ENCODE data around the gene KRT1.

Gene KRT1

DNA sequence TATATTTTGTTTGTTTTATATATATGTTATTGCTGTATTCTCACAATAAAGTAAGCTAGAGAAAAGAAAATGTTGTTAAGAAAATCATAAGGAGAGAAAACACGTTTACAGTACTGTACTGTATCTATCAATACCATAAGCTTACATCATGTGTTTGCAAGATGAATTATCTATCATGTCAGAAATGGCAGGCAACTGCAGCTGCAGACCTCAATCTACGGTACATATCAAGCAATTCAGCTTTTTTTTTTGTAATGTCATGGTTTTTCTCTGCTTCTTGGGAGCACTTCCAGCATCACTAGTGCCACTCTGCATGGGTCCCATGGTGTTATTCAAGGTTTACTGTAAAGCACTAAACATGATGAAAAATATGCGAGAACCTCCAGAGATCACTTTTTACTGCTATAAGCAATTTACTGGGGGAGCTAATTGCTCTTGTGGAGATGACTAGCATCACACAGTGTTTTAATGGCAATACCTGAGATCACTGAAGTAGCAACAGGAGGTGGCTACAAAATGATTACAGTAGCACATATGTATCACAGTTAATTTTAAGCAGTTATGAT lies 19.2 kb downstream of the KRT1 start:
- DNase-seq (ENCODE audit: low read depth, low spot score), result no peak

DNA sequence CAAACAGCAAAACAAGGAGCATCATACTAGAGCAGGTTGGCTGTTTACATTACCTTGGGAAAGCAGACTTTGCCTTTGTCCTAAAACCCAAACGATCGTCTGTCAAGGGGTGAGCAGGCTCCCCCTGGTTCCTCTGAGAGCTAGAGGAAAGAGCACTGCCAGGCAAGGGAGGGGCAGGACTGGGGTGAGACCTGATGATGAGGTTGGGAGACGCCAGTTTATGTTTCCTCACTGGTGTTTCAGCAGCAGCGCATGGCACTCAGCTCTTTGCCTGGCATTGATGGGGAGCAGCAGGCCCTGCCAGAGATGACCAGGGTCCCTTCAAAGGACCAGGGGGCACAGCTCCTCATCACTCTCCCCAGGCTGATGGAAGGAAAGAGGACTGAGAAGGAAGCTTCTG lies 20.3 kb downstream of the KRT1 start:
- no peak for DNase-seq (ENCODE audit: low read depth, low spot score)

GRCh38 chr12:52659395-52659794 lies 20.8 kb downstream of the KRT1 start:
- DNase-seq (ENCODE audit: low read depth, low spot score), result no peak

GRCh38 chr12:52658196-52658595 lies 22.0 kb downstream of the KRT1 start:
- DNase-seq (ENCODE audit: low read depth, low spot score), result no peak

DNA sequence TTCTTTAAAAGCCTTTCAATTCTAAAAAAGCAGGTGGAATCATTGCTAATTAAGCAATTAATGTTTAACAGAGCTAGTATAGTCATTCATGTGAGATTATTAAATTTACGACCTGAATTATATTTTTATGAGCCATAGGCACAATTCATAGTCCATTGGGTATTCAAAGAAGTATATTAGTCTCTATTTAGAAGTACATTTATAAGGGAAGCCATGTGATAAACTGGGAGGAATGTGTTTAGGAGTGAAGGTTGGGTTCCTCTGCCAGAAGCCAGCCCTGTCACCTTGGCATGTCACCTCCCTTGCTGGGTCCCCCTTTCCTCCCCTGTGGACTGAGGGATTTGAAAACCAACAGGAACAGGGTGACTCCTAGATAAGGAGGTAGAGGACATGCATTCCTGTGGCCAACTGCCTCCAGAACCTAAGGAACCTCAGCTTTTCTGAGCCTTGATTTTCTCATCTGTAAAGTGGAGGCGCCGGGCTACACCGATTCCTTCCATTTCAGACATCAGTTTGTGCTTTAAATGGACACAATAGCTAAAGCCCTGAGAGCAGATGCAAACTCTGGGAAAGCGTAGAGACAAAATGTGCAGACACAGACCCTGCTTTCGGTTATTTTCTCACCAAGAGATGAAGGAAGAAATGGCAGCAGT lies 22.8 kb downstream of the KRT1 start:
- no peak for DNase-seq (ENCODE audit: low read depth, low spot score)

GRCh38 chr12:52656616-52657015 lies 23.6 kb downstream of the KRT1 start:
- no peak for DNase-seq (ENCODE audit: low read depth, low spot score)

DNA sequence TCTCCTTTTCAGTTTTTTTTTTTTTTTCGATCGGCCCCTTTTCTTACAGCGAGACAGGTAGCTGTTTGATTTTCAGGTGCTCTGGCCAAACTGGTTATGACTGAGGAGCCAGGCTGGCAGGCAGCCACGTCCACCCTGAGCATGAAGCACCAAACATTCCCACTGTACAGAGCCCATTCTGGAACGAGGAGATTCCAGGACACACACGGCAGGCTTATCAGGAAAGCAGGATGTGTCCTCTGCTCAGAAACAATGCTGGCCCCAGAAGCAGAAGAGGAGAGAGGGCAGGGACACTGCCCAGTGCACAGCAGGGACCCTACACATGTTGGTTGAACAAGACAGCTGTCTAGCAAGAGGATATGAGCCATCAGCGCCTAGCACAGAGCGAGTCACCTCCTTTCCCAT lies 24.5 kb downstream of the KRT1 start:
- no peak for DNase-seq (ENCODE audit: low read depth, low spot score)

DNA sequence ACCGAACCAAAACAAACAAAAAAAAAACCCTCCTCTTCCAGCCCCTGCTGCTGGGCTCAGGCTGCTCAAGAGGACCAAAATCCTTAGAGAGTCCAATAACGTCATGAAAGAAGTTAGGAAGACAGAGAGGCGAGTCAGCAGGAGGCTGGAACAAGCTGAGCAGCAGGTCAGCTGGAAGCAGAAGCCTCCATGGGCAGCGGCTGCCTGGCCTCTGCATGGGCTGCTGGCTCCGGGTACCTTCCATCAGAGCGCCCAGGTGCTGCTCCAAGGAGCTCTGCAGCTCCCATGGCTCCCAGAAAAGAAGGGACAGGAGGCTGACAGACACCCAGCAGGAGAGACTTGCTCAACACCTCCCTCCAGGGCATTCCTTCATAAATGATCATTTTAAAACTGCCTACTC lies 25.0 kb downstream of the KRT1 start:
- DNase-seq (ENCODE audit: low read depth, low spot score), result no peak

DNA sequence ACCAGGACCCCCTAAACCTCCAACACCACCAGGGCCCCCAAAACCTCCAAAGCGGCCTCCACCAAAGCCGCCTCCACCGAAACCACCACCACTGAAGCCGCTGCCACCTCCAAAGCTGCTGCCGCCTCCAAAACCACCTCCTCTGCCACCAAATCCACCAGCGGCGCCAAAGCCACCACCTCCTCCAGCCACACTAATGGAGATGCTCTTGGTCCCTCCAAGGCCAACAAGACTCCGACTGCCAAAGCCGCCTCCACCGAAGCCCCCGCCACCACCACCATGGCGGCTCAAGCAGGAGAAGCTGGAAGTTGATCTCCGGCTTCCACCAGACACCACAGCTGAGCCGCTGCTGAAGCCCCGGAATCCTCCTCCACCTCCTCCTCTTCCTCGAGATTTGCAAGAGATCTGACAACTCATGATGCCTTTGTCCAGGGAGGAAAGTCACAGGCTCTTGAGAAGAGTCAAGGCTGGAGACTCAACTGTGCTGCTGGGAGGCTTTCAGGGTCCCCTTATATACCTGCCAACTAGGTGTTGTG lies 28.4 kb downstream of the KRT1 start, which contains the start of gene KRT2:
KRT2 (minus strand) TSS at position 486 of the 536 bp plus-strand sequence; CDS start at position 417, 69 bp downstream.
- DNase-seq (ENCODE audit: low read depth, low spot score), result no peak

DNA sequence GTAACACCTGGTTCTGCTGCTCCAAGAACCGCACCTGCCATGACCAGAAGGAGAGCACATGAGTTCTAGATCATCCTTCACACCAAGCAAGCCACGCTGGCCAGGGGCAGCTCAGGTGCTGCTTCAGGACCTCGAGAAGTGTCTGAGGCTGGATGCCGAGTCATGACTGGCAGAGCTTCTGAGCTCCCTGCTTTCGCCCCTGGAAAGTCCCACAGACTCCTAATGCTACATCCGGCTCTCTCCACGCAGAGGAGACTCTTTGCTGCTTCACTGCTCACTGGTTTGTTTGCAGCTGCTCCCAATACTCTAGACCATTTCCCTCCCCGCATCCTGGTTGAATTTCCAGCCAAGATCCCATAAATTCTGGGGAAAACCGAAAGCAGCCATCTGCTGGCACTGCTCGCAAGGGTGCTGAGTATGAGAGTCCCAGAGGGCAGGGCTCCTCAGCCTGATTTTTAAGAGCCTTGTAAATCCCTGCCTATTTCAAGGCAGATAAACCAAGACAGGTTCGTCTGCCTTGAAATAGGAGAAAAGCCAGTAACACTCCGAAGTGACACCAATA lies 29.6 kb downstream of the KRT1 start:
- DNase-seq (ENCODE audit: low read depth, low spot score), result no peak

DNA sequence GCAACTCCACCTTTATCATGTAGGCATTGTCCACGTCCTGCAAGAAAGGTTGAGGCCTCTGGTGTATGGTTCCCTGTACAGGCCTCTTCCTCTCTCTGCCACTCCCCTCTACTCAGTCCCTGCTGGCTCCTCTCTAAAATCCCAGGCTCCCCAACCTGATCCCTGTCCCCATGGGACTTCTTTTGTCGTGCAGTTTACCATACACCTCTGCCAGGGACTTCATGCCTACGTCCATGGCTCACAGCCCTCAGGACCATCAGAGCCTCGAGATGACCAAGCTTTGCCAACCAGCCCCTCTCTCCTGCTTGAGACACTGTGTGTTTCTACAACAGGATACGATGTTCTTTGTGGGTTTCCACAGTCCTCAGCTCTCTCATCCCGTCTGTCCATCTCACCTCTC lies 31.1 kb downstream of the KRT1 start:
- no peak for DNase-seq (ENCODE audit: low read depth, low spot score)

DNA sequence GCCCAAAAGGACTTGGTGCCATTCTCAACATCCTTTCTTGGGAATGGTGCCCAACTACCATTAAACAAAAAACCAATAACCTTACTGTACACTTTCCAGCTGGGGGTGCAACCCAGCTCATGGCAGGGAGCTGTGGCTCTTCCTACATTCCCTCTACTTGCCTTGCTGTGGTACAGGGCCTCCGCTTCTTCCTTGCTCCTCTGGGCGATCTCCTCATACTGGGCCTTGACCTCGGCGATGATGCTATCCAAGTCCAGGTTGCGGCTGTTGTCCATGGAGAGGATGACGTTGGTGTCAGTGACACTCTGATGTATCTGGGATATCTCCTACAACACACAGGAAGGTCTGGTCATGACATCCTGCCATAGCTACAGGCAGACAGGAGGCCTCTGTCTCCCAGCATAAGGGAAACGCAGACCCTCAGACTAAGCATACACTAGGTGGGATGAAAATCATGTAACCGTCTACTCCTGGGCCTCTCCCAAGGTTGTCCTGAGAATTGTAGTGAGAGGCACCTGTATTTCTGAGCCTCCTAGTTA lies 32.1 kb downstream of the KRT1 start:
- no peak for DNase-seq (ENCODE audit: low read depth, low spot score)

DNA sequence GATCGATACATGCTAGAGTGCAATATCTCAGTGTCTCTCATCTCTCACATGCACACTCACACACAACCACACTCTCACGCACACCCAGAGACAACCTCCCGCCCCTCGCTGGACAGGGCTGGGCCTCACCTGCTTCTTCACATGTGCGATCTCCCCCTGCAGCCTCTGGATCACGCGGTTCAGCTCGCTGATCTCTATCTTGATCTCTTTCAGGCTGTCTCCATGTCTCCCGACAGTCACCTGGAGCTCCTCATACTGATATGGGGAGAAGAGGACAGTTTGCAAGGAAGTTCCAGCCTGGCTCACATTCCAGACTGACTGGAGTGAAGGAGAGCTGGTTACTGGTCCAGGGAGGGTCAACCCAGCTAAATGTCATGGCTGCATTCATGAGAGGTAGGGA lies 32.6 kb downstream of the KRT1 start:
- no peak for DNase-seq (ENCODE audit: low read depth, low spot score)

GRCh38 chr12:52646613-52647012 lies 33.6 kb downstream of the KRT1 start:
- no peak for DNase-seq (ENCODE audit: low read depth, low spot score)

GRCh38 chr12:52645982-52646381 lies 34.2 kb downstream of the KRT1 start:
- no peak for DNase-seq (ENCODE audit: low read depth, low spot score)

DNA sequence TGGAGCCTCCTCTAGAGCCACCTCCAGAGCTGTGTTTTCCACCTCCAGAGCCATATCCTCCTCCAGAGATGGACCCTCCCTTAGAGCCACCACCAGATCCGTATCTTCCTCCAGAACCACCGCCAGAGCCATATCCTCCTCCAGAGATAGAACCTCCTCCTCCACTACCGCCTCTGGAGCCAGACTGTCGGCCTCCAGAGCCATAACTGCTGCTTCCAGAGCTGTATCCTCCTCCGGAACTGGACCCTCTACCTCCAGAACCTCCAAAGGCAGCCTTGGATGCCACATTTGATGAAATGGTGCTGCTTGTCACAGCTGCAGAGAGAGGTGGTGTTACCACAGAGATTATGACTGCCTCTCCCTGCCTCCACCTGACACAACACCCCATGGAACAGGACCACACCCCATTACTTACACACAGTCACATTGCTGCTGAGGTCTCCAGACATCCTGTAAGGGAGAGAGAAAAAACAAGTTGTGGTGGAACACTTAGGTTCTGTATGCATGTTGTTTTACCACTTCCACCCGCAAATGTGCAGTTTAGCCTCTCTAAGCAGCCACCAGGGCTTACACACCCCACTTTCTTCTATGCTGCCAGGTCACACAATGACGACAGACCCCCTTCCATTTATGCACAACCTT lies 35.0 kb downstream of the KRT1 start:
- no peak for DNase-seq (ENCODE audit: low read depth, low spot score)

- no peak for DNase-seq (ENCODE audit: low read depth, low spot score)
Measured at GRCh38 chr12:52644078-52644415, 36.2 kb downstream of the KRT1 start.

- no peak for DNase-seq (ENCODE audit: low read depth, low spot score)
Measured at GRCh38 chr12:52643233-52644077, 36.8 kb downstream of the KRT1 start.

- no peak for DNase-seq (ENCODE audit: low read depth, low spot score)
Measured at GRCh38 chr12:52641468-52641867, 38.7 kb downstream of the KRT1 start.

- DNase-seq (ENCODE audit: low read depth, low spot score), result no peak
Measured at GRCh38 chr12:52637299-52637698, 42.9 kb downstream of the KRT1 start.

- no peak for DNase-seq (ENCODE audit: low read depth, low spot score)
Measured at GRCh38 chr12:52636592-52637258, 43.5 kb downstream of the KRT1 start.

Data from ELF-1 (cell line).